ENCODE measurements around the gene VAX1. TPM values are rescaled to one million over a fixed set of nuclear protein-coding genes. Genes with fewer than 3 reads are reported as not detected.
"Not testable (repeated sequence)": the region's sequence is repeated elsewhere in the genome, so short reads cannot be mapped to it uniquely, and the experiment has no call there.

The VAX1 gene, protein sequence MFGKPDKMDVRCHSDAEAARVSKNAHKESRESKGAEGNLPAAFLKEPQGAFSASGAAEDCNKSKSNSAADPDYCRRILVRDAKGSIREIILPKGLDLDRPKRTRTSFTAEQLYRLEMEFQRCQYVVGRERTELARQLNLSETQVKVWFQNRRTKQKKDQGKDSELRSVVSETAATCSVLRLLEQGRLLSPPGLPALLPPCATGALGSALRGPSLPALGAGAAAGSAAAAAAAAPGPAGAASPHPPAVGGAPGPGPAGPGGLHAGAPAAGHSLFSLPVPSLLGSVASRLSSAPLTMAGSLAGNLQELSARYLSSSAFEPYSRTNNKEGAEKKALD
- total RNA-seq, result not detected in 2 replicates

DNA sequence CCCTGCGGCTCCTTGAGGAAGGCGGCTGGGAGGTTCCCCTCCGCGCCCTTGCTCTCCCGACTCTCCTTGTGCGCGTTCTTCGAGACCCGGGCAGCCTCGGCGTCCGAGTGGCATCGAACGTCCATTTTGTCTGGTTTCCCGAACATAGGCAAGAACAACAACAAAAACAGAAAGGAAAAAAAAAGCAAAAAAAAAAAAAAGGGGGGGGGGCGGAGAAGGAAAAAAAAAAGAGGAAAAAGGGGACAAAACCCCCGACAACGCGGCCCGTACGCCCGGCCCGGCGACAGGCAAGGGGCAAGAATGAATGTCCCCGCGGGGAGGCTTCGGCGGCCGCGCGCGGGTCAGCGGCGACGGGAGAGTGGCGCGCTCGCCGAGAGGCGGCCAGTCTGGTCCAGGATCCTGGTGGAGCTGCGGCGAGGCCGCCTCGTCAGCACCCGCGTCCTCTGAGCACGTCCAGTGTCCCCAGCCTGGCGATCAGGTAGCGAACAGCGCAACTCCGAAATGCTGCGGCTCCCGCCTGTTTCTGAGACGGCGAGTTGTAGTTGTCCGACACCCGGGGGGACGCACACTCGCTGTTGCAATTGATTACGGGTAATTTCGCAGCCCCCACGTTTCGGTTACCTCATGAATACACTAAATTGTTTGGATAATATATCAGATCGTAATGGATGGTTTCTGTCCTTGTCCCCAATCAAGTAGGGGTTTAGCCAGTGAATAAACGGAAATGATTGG is at the start of gene VAX1:
VAX1 (minus strand) TSS at position 360 of the 732 bp plus-strand sequence; CDS start at position 146, 214 bp downstream.
- peaks cover 68% of the 10 kb centered on the region for H3K27me3 Mint-ChIP-seq (ENCODE audit: insufficient read depth)
- DNase-seq (ENCODE audit: low spot score), result no peak
- H3K36me3 Mint-ChIP-seq (ENCODE audit: low read depth), result no peaks in the 10 kb centered on the region
- H3K9me3 Mint-ChIP-seq, result no peaks in the 10 kb centered on the region
- H3K27ac Mint-ChIP-seq, result peak within 1 kb of the TSS; percentile 79
- intact Hi-C loops (cut with micrococcal nuclease), result loop anchor here (1.0 kb wide), 1 partner anchor 414 kb away; no protein-coding TSS in a partner anchor
- H3K4me1 Mint-ChIP-seq (ENCODE audit: low read depth), result no peaks in the 10 kb centered on the region
- H3K4me3 Mint-ChIP-seq, result no peak within 1 kb of the TSS

GRCh38 chr10:117186832-117187615 is 49.0 kb upstream of the VAX1 start:
- intact Hi-C loops (cut with micrococcal nuclease), result no loop called here
- no peak for DNase-seq (ENCODE audit: low spot score)
- H3K9me3 Mint-ChIP-seq, result no peaks in the 10 kb centered on the region
- no peak overlapping the region for H3K4me3 Mint-ChIP-seq
- H3K36me3 Mint-ChIP-seq (ENCODE audit: low read depth), result no peaks in the 10 kb centered on the region
- no peaks in the 10 kb centered on the region for H3K27me3 Mint-ChIP-seq (ENCODE audit: insufficient read depth)
- H3K4me1 Mint-ChIP-seq (ENCODE audit: low read depth), result no peaks in the 10 kb centered on the region
- H3K27ac Mint-ChIP-seq, result no peak overlapping the region

- DNase-seq (ENCODE audit: low spot score); H3K27me3 Mint-ChIP-seq (ENCODE audit: insufficient read depth); H3K4me1 Mint-ChIP-seq (ENCODE audit: low read depth); H3K27ac Mint-ChIP-seq; H3K4me3 Mint-ChIP-seq; H3K36me3 Mint-ChIP-seq (ENCODE audit: low read depth); intact Hi-C loops (cut with micrococcal nuclease); H3K9me3 Mint-ChIP-seq: not testable (repeated sequence)
Observed at GRCh38 chr10:117185817-117186216, 47.7 kb upstream of the VAX1 start.

DNA sequence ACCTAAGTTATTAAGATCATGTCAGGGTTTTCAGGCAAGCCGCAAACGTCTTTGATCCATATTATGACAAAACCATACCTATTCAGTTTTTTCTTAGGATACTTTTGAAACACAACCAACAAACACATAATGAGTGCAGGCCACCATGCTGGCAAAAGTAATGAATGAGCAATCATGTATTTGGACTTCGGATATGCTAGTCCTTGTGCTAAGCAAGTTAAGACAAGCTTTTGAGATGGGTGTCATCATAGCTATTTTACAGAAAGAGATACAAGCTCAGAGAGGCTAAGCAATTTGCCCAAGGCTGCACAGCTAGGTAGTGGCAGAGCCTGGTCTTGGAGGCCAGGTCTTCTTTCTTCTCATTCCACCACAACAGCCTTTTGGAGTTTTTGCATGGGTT is 46.8 kb upstream of the VAX1 start:
- H3K36me3 Mint-ChIP-seq (ENCODE audit: low read depth), result no peaks in the 10 kb centered on the region
- H3K4me3 Mint-ChIP-seq, result no peak overlapping the region
- no peaks in the 10 kb centered on the region for H3K4me1 Mint-ChIP-seq (ENCODE audit: low read depth)
- intact Hi-C loops (cut with micrococcal nuclease), result no loop called here
- no peak for DNase-seq (ENCODE audit: low spot score)
- H3K27ac Mint-ChIP-seq, result no peak overlapping the region
- H3K9me3 Mint-ChIP-seq, result no peaks in the 10 kb centered on the region
- peaks cover 8% of the 10 kb centered on the region for H3K27me3 Mint-ChIP-seq (ENCODE audit: insufficient read depth)

DNA sequence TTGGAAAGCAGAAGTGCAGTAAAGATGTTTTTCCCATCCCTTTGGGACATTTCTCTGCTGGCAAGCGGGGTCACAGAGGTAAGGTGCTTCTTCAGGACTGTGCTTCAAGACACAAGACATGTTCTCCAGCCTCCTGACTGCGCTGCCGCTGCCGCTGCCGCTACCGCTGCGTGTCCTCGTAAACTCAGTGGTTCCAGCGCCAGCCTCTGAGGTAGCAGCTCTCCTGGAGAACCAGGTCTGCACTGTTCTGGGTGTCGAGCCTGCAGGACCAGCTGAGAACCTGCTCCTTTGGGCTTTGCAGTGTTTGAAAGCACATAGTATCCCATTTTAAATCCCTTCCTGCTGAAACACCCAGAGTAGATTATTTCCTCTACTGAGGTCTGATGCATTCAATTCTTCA is 46.2 kb upstream of the VAX1 start:
- Mint-ChIP-seq H3K9me3 (no peaks in the 10 kb centered on the region), H3K4me3 (no peak overlapping the region), H3K27ac (no peak overlapping the region), H3K36me3 (ENCODE audit: low read depth) (no peaks in the 10 kb centered on the region), H3K27me3 (ENCODE audit: insufficient read depth) (peaks cover 8% of the 10 kb centered on the region), H3K4me1 (ENCODE audit: low read depth) (no peaks in the 10 kb centered on the region)
- no peak for DNase-seq (ENCODE audit: low spot score)
- intact Hi-C loops (cut with micrococcal nuclease), result no loop called here

DNA sequence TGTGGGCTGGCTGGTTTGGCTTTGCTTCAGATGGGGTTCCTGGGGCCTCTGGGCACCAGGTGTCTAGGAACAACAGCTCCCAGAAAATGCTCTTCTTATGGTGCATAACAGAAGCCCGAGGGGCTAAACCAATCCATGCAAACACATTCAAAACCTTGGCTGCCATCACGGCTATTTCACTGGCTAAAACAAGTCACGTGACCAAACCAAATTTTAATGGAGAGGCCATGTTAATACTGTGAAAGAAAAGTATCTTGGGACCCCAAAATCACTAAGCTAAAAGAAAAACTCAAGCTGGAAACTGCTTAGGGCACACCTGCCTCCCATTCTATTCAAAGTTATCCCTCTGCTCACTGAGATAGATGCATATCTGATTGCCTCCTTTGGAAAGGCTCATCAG is 40.1 kb upstream of the VAX1 start:
- intact Hi-C loops (cut with micrococcal nuclease), result no loop called here
- Mint-ChIP-seq H3K4me1 (ENCODE audit: low read depth) (peaks cover 19% of the 10 kb centered on the region), H3K4me3 (no peak overlapping the region), H3K36me3 (ENCODE audit: low read depth) (no peaks in the 10 kb centered on the region), H3K27ac (no peak overlapping the region), H3K27me3 (ENCODE audit: insufficient read depth) (peaks cover 20% of the 10 kb centered on the region), H3K9me3 (no peaks in the 10 kb centered on the region)
- DNase-seq (ENCODE audit: low spot score), result no peak

DNA sequence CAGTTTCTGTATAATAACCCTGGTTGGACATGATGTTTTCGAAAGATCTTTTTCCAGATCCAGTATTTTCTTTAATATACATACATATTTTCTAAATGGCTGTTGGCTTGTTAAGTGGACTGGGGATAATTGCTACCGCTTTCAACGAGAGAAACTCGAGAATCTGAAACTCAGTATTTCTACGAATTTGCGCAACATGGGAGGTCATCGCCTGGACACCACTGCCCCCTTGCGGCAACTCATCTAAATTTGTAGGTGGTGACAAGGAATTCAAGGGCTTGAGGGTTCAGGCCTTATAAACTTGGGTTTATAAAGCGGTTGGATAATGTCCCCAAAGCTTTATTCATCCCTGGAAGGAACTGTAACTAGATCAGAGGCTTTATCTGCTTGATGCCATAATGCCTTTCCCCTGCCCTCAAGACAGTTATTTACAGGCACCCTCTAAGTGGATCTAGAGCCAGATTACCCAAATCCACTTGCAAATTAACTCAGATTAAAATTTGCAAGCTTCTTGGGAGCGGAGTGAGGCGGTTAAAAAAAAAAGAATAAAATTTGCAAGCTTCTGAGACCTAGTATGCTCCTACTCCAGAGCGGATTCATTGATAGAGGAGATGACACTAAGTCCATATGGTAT is 37.9 kb upstream of the VAX1 start:
- Mint-ChIP-seq H3K27ac (no peak overlapping the region), H3K4me3 (peak overlapping the region; percentile 83), H3K4me1 (ENCODE audit: low read depth) (peaks cover 19% of the 10 kb centered on the region), H3K27me3 (ENCODE audit: insufficient read depth) (peaks cover 31% of the 10 kb centered on the region), H3K36me3 (ENCODE audit: low read depth) (no peaks in the 10 kb centered on the region), H3K9me3 (no peaks in the 10 kb centered on the region)
- intact Hi-C loops (cut with micrococcal nuclease), result loop anchor here (1.0 to 2.0 kb wide), 3 partner anchors 379 to 494 kb away; no protein-coding TSS in a partner anchor
- peak; percentile 45 for DNase-seq (ENCODE audit: low spot score)

DNA sequence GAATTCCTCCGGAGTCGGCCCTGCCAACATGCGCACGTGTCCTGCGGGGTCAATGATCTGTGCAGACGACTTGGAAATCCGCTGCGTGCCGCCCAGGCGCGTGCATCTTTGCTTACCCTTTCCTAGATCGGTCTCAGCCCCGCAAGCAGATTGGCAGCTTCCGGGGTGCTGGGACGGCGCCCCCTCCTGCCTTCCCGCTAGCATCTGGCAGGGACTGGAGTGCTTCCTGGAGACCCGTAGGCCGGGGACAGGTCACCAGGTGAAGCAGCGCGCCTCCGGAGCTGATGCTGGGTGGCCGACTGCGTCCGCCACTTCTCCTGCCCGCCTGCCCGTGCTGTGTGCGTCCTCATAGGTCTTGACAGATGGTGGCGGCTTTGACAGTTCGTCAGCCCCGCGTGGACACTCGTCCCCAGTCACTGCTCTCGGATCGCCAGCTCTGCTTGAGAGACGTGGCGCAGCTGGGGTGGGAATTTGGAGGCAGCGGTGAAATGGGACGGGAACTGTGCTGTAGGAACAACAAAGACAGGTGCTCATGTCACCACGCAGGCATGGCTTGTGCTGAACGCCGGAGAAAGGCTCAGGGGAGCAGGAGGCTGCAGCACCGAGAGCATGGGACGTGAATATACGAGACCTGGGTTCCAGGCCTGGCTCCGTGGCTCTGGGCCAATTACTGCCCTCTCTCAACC is 37.3 kb upstream of the VAX1 start:
- Mint-ChIP-seq H3K4me1 (ENCODE audit: low read depth) (peaks cover 19% of the 10 kb centered on the region), H3K36me3 (ENCODE audit: low read depth) (no peaks in the 10 kb centered on the region), H3K9me3 (no peaks in the 10 kb centered on the region), H3K27me3 (ENCODE audit: insufficient read depth) (peaks cover 31% of the 10 kb centered on the region), H3K27ac (peak overlapping the region; percentile 55), H3K4me3 (peak overlapping the region; percentile 83)
- intact Hi-C loops (cut with micrococcal nuclease), result loop anchor here (1.0 to 2.0 kb wide), 2 partner anchors 378 to 387 kb away; no protein-coding TSS in a partner anchor
- no peak for DNase-seq (ENCODE audit: low spot score)

GRCh38 chr10:117174439-117175214 is 36.6 kb upstream of the VAX1 start:
- Mint-ChIP-seq H3K4me1 (ENCODE audit: low read depth) (peaks cover 20% of the 10 kb centered on the region), H3K4me3 (peak overlapping the region; percentile 83), H3K9me3 (no peaks in the 10 kb centered on the region), H3K27ac (peak overlapping the region; percentile 55), H3K36me3 (ENCODE audit: low read depth) (no peaks in the 10 kb centered on the region), H3K27me3 (ENCODE audit: insufficient read depth) (peaks cover 35% of the 10 kb centered on the region)
- intact Hi-C loops (cut with micrococcal nuclease), result loop anchor here (1.0 to 2.0 kb wide), 2 partner anchors 377 to 386 kb away; no protein-coding TSS in a partner anchor
- peak; percentile 63 for DNase-seq (ENCODE audit: low spot score)

- no peak for DNase-seq (ENCODE audit: low spot score)
- intact Hi-C loops (cut with micrococcal nuclease), result no loop called here
Observed at GRCh38 chr10:117170244-117170643, 32.2 kb upstream of the VAX1 start.

GRCh38 chr10:117169480-117169879 is 31.4 kb upstream of the VAX1 start:
- H3K27me3 Mint-ChIP-seq (ENCODE audit: insufficient read depth), result peaks cover 70% of the 10 kb centered on the region
- intact Hi-C loops (cut with micrococcal nuclease), result loop anchor here (10.0 kb wide), 1 partner anchor 1075 kb away; no protein-coding TSS in a partner anchor
- H3K4me3 Mint-ChIP-seq, result no peak overlapping the region

More at GRCh38 chr10:117170244-117170643, 32.2 kb upstream of the VAX1 start:
- peaks cover 2% of the 10 kb centered on the region for H3K36me3 Mint-ChIP-seq (ENCODE audit: low read depth)
- H3K4me3 Mint-ChIP-seq, result no peak overlapping the region
- H3K27ac Mint-ChIP-seq, result no peak overlapping the region
- peaks cover 17% of the 10 kb centered on the region for H3K4me1 Mint-ChIP-seq (ENCODE audit: low read depth)
- H3K9me3 Mint-ChIP-seq, result no peaks in the 10 kb centered on the region
- peaks cover 67% of the 10 kb centered on the region for H3K27me3 Mint-ChIP-seq (ENCODE audit: insufficient read depth)

More at GRCh38 chr10:117169480-117169879, 31.4 kb upstream of the VAX1 start:
- peaks cover 10% of the 10 kb centered on the region for H3K4me1 Mint-ChIP-seq (ENCODE audit: low read depth)
- DNase-seq (ENCODE audit: low spot score), result no peak
- H3K9me3 Mint-ChIP-seq, result no peaks in the 10 kb centered on the region
- peaks cover 4% of the 10 kb centered on the region for H3K36me3 Mint-ChIP-seq (ENCODE audit: low read depth)
- H3K27ac Mint-ChIP-seq, result peak overlapping the region; percentile 1
